ENCODE results near the gene SLC2A4.

Gene SLC2A4

GRCh38 chr17:7280519-7281073, 922 bp upstream of the SLC2A4 start:
- DNase-seq: peak; percentile 56

GRCh38 chr17:7281953-7282751, 634 bp downstream of the SLC2A4 start:
- no peak for DNase-seq

GRCh38 chr17:7282752-7283321, 1.3 kb downstream of the SLC2A4 start:
- DNase-seq: no peak

- no peak for DNase-seq
Observed at GRCh38 chr17:7283471-7284216, 2.1 kb downstream of the SLC2A4 start.

GRCh38 chr17:7284911-7285310, 3.4 kb downstream of the SLC2A4 start:
- no peak for DNase-seq

GRCh38 chr17:7285679-7286078, 4.2 kb downstream of the SLC2A4 start:
- DNase-seq: no peak

- DNase-seq: no peak
Observed at GRCh38 chr17:7289256-7290032, 7.9 kb downstream of the SLC2A4 start.

- no peak for DNase-seq
Observed at GRCh38 chr17:7290166-7290565, 8.6 kb downstream of the SLC2A4 start.

GRCh38 chr17:7290685-7291084, 9.2 kb downstream of the SLC2A4 start:
- no peak for DNase-seq

- no peak for DNase-seq
Observed at GRCh38 chr17:7292194-7292593, 10.7 kb downstream of the SLC2A4 start.

- DNase-seq: no peak
Observed at GRCh38 chr17:7292729-7293128, 11.2 kb downstream of the SLC2A4 start.

GRCh38 chr17:7293159-7293558, 11.6 kb downstream of the SLC2A4 start:
- no peak for DNase-seq

- DNase-seq: no peak
Observed at GRCh38 chr17:7293816-7294613, 12.5 kb downstream of the SLC2A4 start.

- DNase-seq: no peak
Observed at GRCh38 chr17:7294614-7295153, 13.2 kb downstream of the SLC2A4 start, which contains the start of gene YBX2. YBX2 (minus strand) TSS chr17:7294639; CDS start chr17:7294500, 139 bp downstream.

- no peak for DNase-seq
Observed at GRCh38 chr17:7295230-7296180, 14.0 kb downstream of the SLC2A4 start.

- DNase-seq: peak; percentile 28
Observed at GRCh38 chr17:7296189-7296861, 14.8 kb downstream of the SLC2A4 start.

- DNase-seq: no peak
Observed at GRCh38 chr17:7304179-7304578, 22.7 kb downstream of the SLC2A4 start.

- peak; percentile 100 for DNase-seq
Observed at GRCh38 chr17:7306911-7307685, 25.6 kb downstream of the SLC2A4 start, which contains the start of gene EIF5A. EIF5A (plus strand) TSS chr17:7307628; CDS start chr17:7309636, 2,008 bp downstream.
